22Rv1 (cell line): ENCODE measurements around the gene C19orf25.

Experiments used
- ZFX ChIP-seq: fragments of 450-650 bp; IDR thresholded peaks from 2 replicates; pipeline ENCODE4 v1.6.1; 2017; ENCODE audit warnings: antibody characterized with exemption, borderline replicate concordance
- TF ChIP-seq, protein P1 (sequence below): fragments of 450-650 bp; IDR thresholded peaks from 2 replicates; pipeline ENCODE4 v1.5.1; 2017; ENCODE audit warnings: mild to moderate bottlenecking

DNA sequence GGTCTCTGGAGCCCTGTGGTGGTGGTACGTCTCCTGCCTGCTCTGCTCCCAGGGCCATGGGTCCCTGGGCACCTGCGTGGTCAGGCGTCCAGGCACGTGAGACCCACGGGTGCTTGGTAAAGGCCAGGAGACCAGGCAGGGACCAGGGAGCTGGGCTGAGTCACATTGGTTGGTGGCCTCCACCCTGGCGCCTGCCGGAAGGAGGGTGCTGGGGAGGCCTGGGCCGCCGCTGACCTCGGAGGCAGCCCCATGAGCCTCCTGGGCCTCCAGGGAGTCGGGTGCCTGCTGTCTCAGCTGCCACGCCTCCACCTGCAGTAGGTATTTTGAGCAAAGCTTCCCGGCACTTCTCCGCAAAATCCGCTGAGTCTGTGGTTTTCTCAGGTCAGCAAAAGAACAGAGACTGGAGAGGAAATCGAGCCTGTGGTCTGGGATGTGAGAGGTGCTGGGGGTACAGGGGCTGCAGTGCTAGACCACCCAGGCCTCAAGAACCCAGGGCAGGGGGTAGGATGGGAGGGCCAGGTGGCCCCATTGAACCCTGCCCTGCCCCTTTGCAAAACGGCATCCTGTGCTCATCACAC is 41.3 kb upstream of the C19orf25 start:
- TF ChIP-seq, protein P1, sequence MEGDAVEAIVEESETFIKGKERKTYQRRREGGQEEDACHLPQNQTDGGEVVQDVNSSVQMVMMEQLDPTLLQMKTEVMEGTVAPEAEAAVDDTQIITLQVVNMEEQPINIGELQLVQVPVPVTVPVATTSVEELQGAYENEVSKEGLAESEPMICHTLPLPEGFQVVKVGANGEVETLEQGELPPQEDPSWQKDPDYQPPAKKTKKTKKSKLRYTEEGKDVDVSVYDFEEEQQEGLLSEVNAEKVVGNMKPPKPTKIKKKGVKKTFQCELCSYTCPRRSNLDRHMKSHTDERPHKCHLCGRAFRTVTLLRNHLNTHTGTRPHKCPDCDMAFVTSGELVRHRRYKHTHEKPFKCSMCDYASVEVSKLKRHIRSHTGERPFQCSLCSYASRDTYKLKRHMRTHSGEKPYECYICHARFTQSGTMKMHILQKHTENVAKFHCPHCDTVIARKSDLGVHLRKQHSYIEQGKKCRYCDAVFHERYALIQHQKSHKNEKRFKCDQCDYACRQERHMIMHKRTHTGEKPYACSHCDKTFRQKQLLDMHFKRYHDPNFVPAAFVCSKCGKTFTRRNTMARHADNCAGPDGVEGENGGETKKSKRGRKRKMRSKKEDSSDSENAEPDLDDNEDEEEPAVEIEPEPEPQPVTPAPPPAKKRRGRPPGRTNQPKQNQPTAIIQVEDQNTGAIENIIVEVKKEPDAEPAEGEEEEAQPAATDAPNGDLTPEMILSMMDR: no peak
- TF ChIP-seq ZFX: no peak
